ENCODE measurements around the gene NFIL3. TPM values are rescaled to one million over a fixed set of nuclear protein-coding genes. Genes with fewer than 3 reads are reported as not detected.

NFIL3 gene
- total and polyA plus RNA-seq, 2 of the 8 experiments (the other 6 are each of a cell fraction or from before 2014, with no cell fraction given) = 3.4 to 13.5 TPM

DNA sequence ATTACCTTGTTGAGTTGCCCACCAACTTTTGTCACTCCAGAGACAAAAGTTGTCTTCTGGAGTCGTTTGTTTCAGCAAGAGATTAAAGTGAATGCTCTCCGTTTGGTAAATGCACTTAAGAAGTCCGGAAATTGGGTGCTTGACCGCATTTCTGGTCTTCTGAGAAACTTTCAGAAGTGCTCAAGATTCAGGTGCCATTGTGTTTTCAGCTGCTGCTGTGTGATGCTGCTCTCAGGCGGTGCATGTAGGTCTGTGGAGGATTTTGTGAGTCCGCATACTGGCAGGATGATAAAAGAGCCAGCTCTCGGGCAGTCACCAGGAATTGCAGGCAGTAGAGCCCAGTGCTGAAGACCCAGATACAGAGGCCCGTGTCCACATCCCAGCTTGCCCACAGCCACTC lies 5.9 kb upstream of the NFIL3 start:
- H4K5ac ChIP-seq (ENCODE audit: insufficient read length, low read depth, low read length) = no peak overlapping the region
- no peak overlapping the region for H2BK20ac ChIP-seq (ENCODE audit: low read length)
- H2AK5ac ChIP-seq (ENCODE audit: low read depth, low read length) = no peak overlapping the region
- no peak overlapping the region for H2BK120ac ChIP-seq (replicated peaks; ENCODE audit: low read depth, low read length)
- no peak overlapping the region for H2BK15ac ChIP-seq (ENCODE audit: low read length)
- DNase-seq (ENCODE audit: low read depth in 1 of 2, low spot score in 2 of 2) (no peak), FAIRE-seq (no peak)
- H4K20me1 ChIP-seq (replicated peaks in 1 of 2; ENCODE audit: control insufficient read depth in 1 of 2, insufficient read depth in 2 of 2, low read length in 2 of 2) = no peaks in the 10 kb centered on the region
- H3K18ac ChIP-seq (ENCODE audit: extremely low read depth, low read length) = no peak overlapping the region
- H3K23me2 ChIP-seq (ENCODE audit: low read depth, low read length) = peaks cover 4% of the 10 kb centered on the region; the same call in 1 of the 2 replicates
- no peak overlapping the region for H3K4me2 ChIP-seq (ENCODE audit: insufficient read depth in 1 of 2, low read depth in 2 of 2, low read length in 2 of 2)
- peaks cover 2 to 14% (median 13%) of the 10 kb centered on the region in 4 experiments for H3K27me3 ChIP-seq (replicated peaks in 1 of 4; ENCODE audit: control insufficient read depth in 3 of 4, extremely low read depth in 1 of 4, insufficient read depth in 3 of 4, low read length in 3 of 4)
- H3K9me3 ChIP-seq (ENCODE audit: insufficient read depth in 2 of 2, low read depth in 1 of 2, low read length in 1 of 2) = no peaks in the 10 kb centered on the region
- H3K36me3 ChIP-seq (ENCODE audit: control insufficient read depth in 2 of 4, insufficient read depth in 4 of 4, low read length in 3 of 4) = no peaks in the 10 kb centered on the region
- no peak overlapping the region for H2BK12ac ChIP-seq (ENCODE audit: low read depth, low read length)
- H2AFZ ChIP-seq (ENCODE audit: low read length) = no peak overlapping the region
- no peak overlapping the region for H3K23ac ChIP-seq (ENCODE audit: insufficient read length)
- no peaks in the 10 kb centered on the region for H3K79me1 ChIP-seq (ENCODE audit: low read depth, low read length)
- H4K91ac ChIP-seq (replicated peaks; ENCODE audit: insufficient read length, low read length) = no peak overlapping the region
- H3K56ac ChIP-seq (replicated peaks; ENCODE audit: insufficient read length, low read depth, low read length) = no peak overlapping the region
- H2BK5ac ChIP-seq (ENCODE audit: low read depth, low read length) = no peak overlapping the region
- ChIA-PET CTCF (ENCODE audit: partially characterized antibody) (interaction anchor here (0.7 to 1.2 kb wide), 5 partner anchors 10 to 515 kb away, joined by 3 to 5 read pairs (median 3); no protein-coding TSS in a partner anchor), POLR2A (ENCODE audit: partially characterized antibody) (no interaction called here)
- H4K8ac ChIP-seq (ENCODE audit: extremely low read depth, insufficient read depth, low read length) = no peak overlapping the region
- WGBS, 2 experiments (ENCODE audit: extremely low coverage in 1 of 2, insufficient coverage in 1 of 2, insufficient read length in 1 of 2, insufficient replicate concordance in 2 of 2, low coverage in 1 of 2, low lambda C conversion rate in 2 of 2, missing lambda C conversion rate in 1 of 2) = 89% methylated on average over 8 of the region's 8 CpGs; no CpG with 5 or more reads in 1 of the 2 experiments
- no peak overlapping the region for H3K4me3 ChIP-seq (ENCODE audit: extremely low read depth in 1 of 4, insufficient read depth in 2 of 4, low read depth in 3 of 4, low read length in 4 of 4)
- H3K4me1 ChIP-seq (replicated peaks in 1 of 4; ENCODE audit: control insufficient read depth in 3 of 4, insufficient read depth in 4 of 4, low read length in 3 of 4) = peaks cover 0 to 3% (median 1%) of the 10 kb centered on the region in 4 experiments; a peak in 1 of 7 replicates
- H3K4ac ChIP-seq (replicated peaks; ENCODE audit: insufficient read length, low read depth, low read length) = no peak overlapping the region
- H3K9ac ChIP-seq (replicated peaks in 1 of 4; ENCODE audit: extremely low read depth in 1 of 4, low read depth in 3 of 4, low read length in 3 of 4) = no peak overlapping the region
- TF ChIP-seq CREB1 (IDR thresholded peaks at IDR 0.05) = no peak
- no peak for TF ChIP-seq EGR1 (IDR thresholded peaks at IDR 0.05; ENCODE audit: borderline replicate concordance, low read depth, low read length)
- no peak for TF ChIP-seq MAFK (IDR thresholded peaks at IDR 0.05; ENCODE audit: low read depth, low read length)
- no peak for TF ChIP-seq RBBP5 (IDR thresholded peaks at IDR 0.05; ENCODE audit: borderline replicate concordance, low read depth, low read length)
- no peak overlapping the region for H3K14ac ChIP-seq (ENCODE audit: insufficient read length)
- H3K79me2 ChIP-seq (ENCODE audit: control insufficient read depth in 1 of 2, insufficient read depth in 2 of 2, low read length in 2 of 2) = no peaks in the 10 kb centered on the region
- H3K27ac ChIP-seq (ENCODE audit: low read depth, low read length) = no peak overlapping the region

Measured in H1 (cell line).